GM23248 (cell line): ENCODE results near the gene FBLN2. TPM values are rescaled to one million over a fixed set of nuclear protein-coding genes. Genes with fewer than 3 reads are reported as not detected.
"Not testable (repeated sequence)": the region's sequence is repeated elsewhere in the genome, so short reads cannot be mapped to it uniquely, and the experiment has no call there.

ENCODE experiments used
- DNase-seq: peaks from one replicate; pipeline ENCODE4 v3.0.0-alpha.2; 2015
- H2AFZ ChIP-seq: fragments of 200-600 bp; sonication (generic); 2 replicates; pipeline ENCODE4 v1.6.1; 2016; ENCODE audit warnings: antibody characterized with exemption
- H3F3A ChIP-seq: fragments of 200-600 bp; sonication (generic); 2 replicates; pipeline ENCODE4 v1.6.1; 2016; ENCODE audit warnings: mild to moderate bottlenecking, antibody characterized with exemption, mixed run types; ENCODE audit not compliant: insufficient read depth
- H3K27ac ChIP-seq: fragments of 200-600 bp; sonication (generic); 2 replicates; pipeline ENCODE4 v1.5.1; 2016; ENCODE audit warnings: mild to moderate bottlenecking
- H3K27me3 ChIP-seq: fragments of 200-600 bp; sonication (generic); replicated peaks from 2 replicates; pipeline ENCODE4 v1.6.1; 2016; ENCODE audit warnings: mild to moderate bottlenecking; ENCODE audit not compliant: insufficient read depth
- H3K36me3 ChIP-seq: fragments of 200-600 bp; sonication (generic); 2 replicates; pipeline ENCODE4 v1.6.1; 2016; ENCODE audit warnings: low read depth, mild to moderate bottlenecking
- H3K4me1 ChIP-seq: fragments of 200-600 bp; sonication (generic); 2 replicates; pipeline ENCODE4 v1.6.1; 2016; ENCODE audit warnings: mild to moderate bottlenecking; ENCODE audit not compliant: insufficient read depth
- H3K4me2 ChIP-seq: fragments of 200-600 bp; sonication (generic); one replicate; pipeline ENCODE4 v1.6.1; 2016; ENCODE audit warnings: mild to moderate bottlenecking; ENCODE audit not compliant: unreplicated experiment
- H3K4me3 ChIP-seq: fragments of 200-600 bp; sonication (generic); 2 replicates; pipeline ENCODE4 v1.5.1; 2016; ENCODE audit warnings: mild to moderate bottlenecking
- H3K79me2 ChIP-seq: fragments of 200-600 bp; sonication (generic); 2 replicates; pipeline ENCODE4 v1.6.1; 2016; ENCODE audit warnings: mild to moderate bottlenecking; ENCODE audit not compliant: insufficient read depth
- H3K9ac ChIP-seq: fragments of 200-600 bp; sonication (generic); 2 replicates; pipeline ENCODE4 v1.6.1; 2016; ENCODE audit warnings: mild to moderate bottlenecking
- H3K9me2 ChIP-seq: fragments of 200-600 bp; sonication (generic); 2 replicates; pipeline ENCODE4 v1.6.1; 2016; ENCODE audit warnings: mixed run types, mild to moderate bottlenecking, moderate library complexity; ENCODE audit not compliant: insufficient read depth
- H3K9me3 ChIP-seq: fragments of 200-600 bp; sonication (generic); one replicate; pipeline ENCODE4 v1.6.1; 2017; ENCODE audit warnings: low read depth
- H4K20me1 ChIP-seq: fragments of 200-600 bp; sonication (generic); 2 replicates; pipeline ENCODE4 v1.6.0; 2016; ENCODE audit not compliant: insufficient read depth
- EZH2 ChIP-seq: fragments of 200-600 bp; sonication (generic); IDR thresholded peaks from 2 replicates; pipeline ENCODE4 v1.6.1; 2018; ENCODE audit warnings: antibody characterized with exemption, mild to moderate bottlenecking; ENCODE audit not compliant: insufficient read depth, poor library complexity, severe bottlenecking
- EZH2phosphoT487 ChIP-seq: fragments of 200-600 bp; sonication (generic); IDR thresholded peaks from 2 replicates; pipeline ENCODE4 v1.6.1; 2018; ENCODE audit warnings: antibody characterized with exemption, moderate library complexity, mild to moderate bottlenecking, low read depth; ENCODE audit not compliant: insufficient read depth
- WGBS, 2 experiments: methylation state at CpG; one replicate each; pipeline ENCODE4 v1.1.6; 2015 to 2017; ENCODE audit warnings: low lambda C conversion rate in 2 of 2, low coverage in 1 of 2; ENCODE audit errors: missing lambda C conversion rate in 2 of 2; 5-methylcytosine and 5-hydroxymethylcytosine counted together
- in situ Hi-C: fragments of 300-500 bp; cut with MboI; formaldehyde crosslinking; loops from 2 replicates; pipeline ENCODE4 v1.15.0; 2020
- polyA plus RNA-seq: library from polyadenylated mRNA; unstranded; fragments of >200 nt; fragmentation: Nextera tagmentation; extraction: Ambion mirVana; gene quantifications from 2 replicates; pipeline ENCODE4 v1.2.1, GENCODE V29; 2016
- total RNA-seq: library from RNA; depleted of rRNA; stranded (reverse); fragments of >200 nt; shearing (Covaris generic); gene quantifications from 2 replicates; pipeline ENCODE4 v1.2.3, GENCODE V29; 2014

FBLN2 gene
- total and polyA plus RNA-seq, 2 experiments from 2014 or later = 447 to 636 TPM

DNA sequence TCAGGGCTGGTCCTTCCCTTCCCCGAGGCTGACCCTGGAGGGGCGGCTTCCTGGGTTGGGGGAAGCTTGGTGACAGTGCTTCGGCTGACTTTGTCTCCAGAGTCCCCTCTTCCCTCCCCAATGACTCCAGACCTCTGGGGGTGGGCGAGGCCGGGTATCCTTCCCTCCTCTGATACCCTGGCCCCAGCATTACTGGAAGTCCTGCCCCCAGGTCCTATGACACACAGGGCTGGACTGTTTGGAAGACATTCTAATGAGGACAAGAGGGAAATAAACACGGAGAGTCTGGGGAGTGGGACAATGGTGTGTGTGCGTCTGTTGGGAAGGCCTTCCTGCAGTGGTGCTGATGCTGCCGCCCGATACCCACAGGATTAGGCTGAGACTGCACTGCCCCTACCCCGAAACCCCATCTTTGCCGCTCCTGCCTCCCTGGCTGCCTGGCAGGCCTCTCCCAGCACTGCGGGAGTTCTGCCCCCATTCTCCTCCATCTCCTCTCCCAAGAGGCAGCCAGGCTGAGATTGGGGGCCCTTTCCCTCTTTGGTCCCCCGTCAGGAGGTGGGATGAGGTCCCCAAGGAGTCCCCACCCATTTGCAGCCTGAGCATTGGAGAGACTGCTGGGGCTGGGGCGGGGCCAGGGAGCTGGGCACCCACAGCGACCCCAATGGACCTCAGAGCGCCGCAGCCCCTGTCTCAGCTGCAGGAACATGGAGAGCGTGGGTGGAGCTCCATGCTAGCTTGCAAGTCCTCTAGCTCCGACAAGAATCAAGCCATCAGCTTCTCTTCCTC, 29.7 kb upstream of the FBLN2 start:
- Histone ChIP-seq H3K4me2 (no peak overlapping the region), H3K4me1 (peaks cover 6% of the 10 kb centered on the region), H3K27ac (no peak overlapping the region), H3K27me3 (no peaks in the 10 kb centered on the region), H3K36me3 (no peaks in the 10 kb centered on the region), H2AFZ (no peak overlapping the region), H3F3A (peaks cover 12% of the 10 kb centered on the region), H3K79me2 (no peaks in the 10 kb centered on the region), H3K4me3 (no peak overlapping the region), H4K20me1 (no peaks in the 10 kb centered on the region), H3K9me3 (no peaks in the 10 kb centered on the region), H3K9me2 (no peaks in the 10 kb centered on the region), H3K9ac (no peak overlapping the region)
- WGBS, 2 experiments = 63 to 64% methylated on average over 18 to 19 of the region's 19 CpGs
- DNase-seq = no peak
- in situ Hi-C loops = no loop called here
- TF ChIP-seq EZH2 (no peak), EZH2phosphoT487 (no peak)

DNA sequence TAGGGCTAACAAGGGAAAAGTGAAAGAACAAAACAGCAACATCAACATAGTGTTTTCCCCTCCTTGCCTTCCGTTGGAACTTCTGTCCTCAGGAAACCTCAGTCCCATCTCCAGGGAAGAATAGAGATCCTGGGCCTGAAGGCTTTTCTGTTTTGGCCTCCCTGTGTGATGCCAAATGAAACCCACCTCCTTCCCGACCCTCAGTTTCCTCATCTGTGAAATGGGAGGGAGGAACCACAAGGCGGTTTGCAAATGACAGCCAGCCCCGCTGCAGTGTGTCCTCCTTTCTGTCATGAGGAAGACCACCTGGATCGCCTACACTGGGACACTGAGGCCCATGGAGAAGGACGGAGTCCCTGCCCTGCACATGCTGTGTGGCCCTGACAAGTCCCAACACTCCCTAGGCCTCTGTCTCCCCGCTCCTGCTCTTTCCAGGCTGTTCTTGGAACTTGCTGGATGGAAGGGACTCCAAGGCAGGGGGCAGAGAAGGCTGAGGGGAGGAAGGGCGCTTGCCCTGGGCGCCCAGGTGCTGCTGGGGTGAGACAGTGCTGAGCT, 28.5 kb upstream of the FBLN2 start:
- H3K9me3 ChIP-seq = no peaks in the 10 kb centered on the region
- in situ Hi-C loops = no loop called here

GRCh38 chr3:13521309-13521708, 27.6 kb upstream of the FBLN2 start:
- WGBS, 2 experiments = 60 to 63% methylated on average over 6 of the region's 6 CpGs
- no peaks in the 10 kb centered on the region for H3K79me2 ChIP-seq
- H3K36me3 ChIP-seq = no peaks in the 10 kb centered on the region
- no peak overlapping the region for H2AFZ ChIP-seq
- TF ChIP-seq EZH2phosphoT487 (no peak), EZH2 (no peak)
- no peaks in the 10 kb centered on the region for H4K20me1 ChIP-seq
- H3K27me3 ChIP-seq = no peaks in the 10 kb centered on the region
- peaks cover 20% of the 10 kb centered on the region for H3F3A ChIP-seq
- no peaks in the 10 kb centered on the region for H3K9me3 ChIP-seq
- H3K27ac ChIP-seq = no peak overlapping the region
- no peak overlapping the region for H3K4me2 ChIP-seq
- H3K4me1 ChIP-seq = peaks cover 19% of the 10 kb centered on the region
- H3K4me3 ChIP-seq = no peak overlapping the region
- no peaks in the 10 kb centered on the region for H3K9me2 ChIP-seq
- no peak for DNase-seq
- in situ Hi-C loops = no loop called here
- H3K9ac ChIP-seq = no peak overlapping the region

More for the DNA sequence above, 28.5 kb upstream of the FBLN2 start:
- no peaks in the 10 kb centered on the region for H3K9me2 ChIP-seq
- H3K79me2 ChIP-seq = no peaks in the 10 kb centered on the region
- no peak for DNase-seq
- 80 to 83% methylated on average over 9 of the region's 9 CpGs for WGBS, 2 experiments
- H3F3A ChIP-seq = peaks cover 14% of the 10 kb centered on the region
- no peak overlapping the region for H3K9ac ChIP-seq
- H3K4me2 ChIP-seq = no peak overlapping the region
- peaks cover 10% of the 10 kb centered on the region for H3K4me1 ChIP-seq
- TF ChIP-seq EZH2 (no peak), EZH2phosphoT487 (no peak)
- no peak overlapping the region for H3K4me3 ChIP-seq
- H4K20me1 ChIP-seq = no peaks in the 10 kb centered on the region
- no peak overlapping the region for H2AFZ ChIP-seq
- H3K36me3 ChIP-seq = no peaks in the 10 kb centered on the region
- no peaks in the 10 kb centered on the region for H3K27me3 ChIP-seq
- H3K27ac ChIP-seq = no peak overlapping the region

DNA sequence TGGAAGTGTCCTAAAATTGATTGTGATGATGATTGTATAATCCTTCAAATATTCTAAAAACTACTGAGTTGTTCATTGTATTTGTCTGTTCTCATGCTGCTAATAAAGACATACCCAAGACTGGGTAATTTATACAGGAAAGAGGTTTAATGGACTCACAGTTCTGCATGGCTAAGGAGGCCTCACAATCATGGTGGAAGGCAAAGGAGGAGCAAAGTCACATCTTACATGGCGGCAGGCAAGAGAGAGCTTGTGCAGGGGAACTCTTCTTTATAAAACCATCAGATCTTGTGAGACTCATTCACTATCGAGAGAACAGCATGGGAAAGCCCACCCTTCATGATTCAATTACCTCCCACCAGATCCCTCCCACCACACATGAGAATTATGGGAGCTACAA, 27.2 kb upstream of the FBLN2 start:
- H4K20me1 ChIP-seq, H3K9ac ChIP-seq, H3K9me3 ChIP-seq, H3K4me3 ChIP-seq, H3K4me2 ChIP-seq, H2AFZ ChIP-seq, H3K36me3 ChIP-seq, H3K27me3 ChIP-seq, DNase-seq, H3K9me2 ChIP-seq, H3K79me2 ChIP-seq, H3K27ac ChIP-seq, in situ Hi-C loops: not testable (repeated sequence)
- Histone ChIP-seq H3F3A (peaks cover 20% of the 10 kb centered on the region), H3K4me1 (peaks cover 23% of the 10 kb centered on the region)
- 98% methylated on average over 2 of the region's 2 CpGs for WGBS, 2 experiments
